Esophagus muscularis mucosa (tissue), 4 donors: ENCODE results near the gene ZNF79. TPM values are rescaled to one million over a fixed set of nuclear protein-coding genes. Genes with fewer than 3 reads are reported as not detected.

Experiments
- DNase-seq: peaks from one replicate; pipeline ENCODE4 v3.0.0-alpha.2; 2017; ENCODE audit errors: extremely low spot score
- H3K27ac ChIP-seq, 4 donors: fragments of 200-600 bp; sonication (generic); replicated peaks in 1 of 4; 1 replicate in 3 of 4; 2 replicates in 1 of 4; pipeline ENCODE4 v1.5.1; 2016 to 2019; ENCODE audit warnings: mild to moderate bottlenecking in 1 of 4
- H3K27me3 ChIP-seq, 4 donors: fragments of 200-600 bp; sonication (generic); one replicate each; pipeline versions ENCODE4 v1.5.1 to v1.6.0; 2016 to 2019
- H3K36me3 ChIP-seq, 4 donors: fragments of 200-600 bp; sonication (generic); one replicate each; pipeline ENCODE4 v1.5.1; 2016 to 2019
- H3K4me1 ChIP-seq, 4 donors: fragments of 200-600 bp; sonication (generic); one replicate each; pipeline ENCODE4 v1.5.1; 2016 to 2019
- H3K4me3 ChIP-seq, 4 donors: fragments of 200-600 bp; sonication (generic); 1 replicate in 2 of 4; 2 replicates in 2 of 4; pipeline ENCODE4 v1.5.1; 2016 to 2019; ENCODE audit warnings: mild to moderate bottlenecking in 4 of 4, moderate library complexity in 1 of 4
- H3K9me3 ChIP-seq, 4 donors: fragments of 200-600 bp; sonication (generic); 1 replicate in 3 of 4; 2 replicates in 1 of 4; pipeline ENCODE4 v1.5.1; 2016 to 2019
- EP300 ChIP-seq: sonication (generic); formaldehyde crosslinking; IDR thresholded peaks from one replicate; pipeline ENCODE4 v1.6.1; 2017; ENCODE audit warnings: antibody characterized with exemption
- POLR2A ChIP-seq: fragments of 450-650 bp; IDR thresholded peaks from one replicate; pipeline ENCODE4 v1.6.1; 2017; ENCODE audit warnings: antibody characterized with exemption, moderate library complexity, mild to moderate bottlenecking, low read depth
- POLR2AphosphoS5 ChIP-seq, 2 donors: sonication (generic); formaldehyde crosslinking; IDR thresholded peaks; one replicate each; pipeline ENCODE4 v1.6.1; 2017; ENCODE audit warnings: antibody characterized with exemption in 2 of 2
- WGBS: methylation state at CpG from one replicate; pipeline ENCODE4 v1.1.5; 2018; 5-methylcytosine and 5-hydroxymethylcytosine counted together
- intact Hi-C: fragments of 100-400 bp; cut with DNase I; formaldehyde crosslinking; loops from one replicate; pipeline ENCODE4 v1.15.1; 2023
- total RNA-seq, 4 donors: library from RNA; depleted of rRNA; stranded (reverse); fragments of >200 nt; gene quantifications; one replicate each; pipeline versions ENCODE4 v1.1.0 to v1.2.1, GENCODE V29; 2016
- TF ChIP-seq, protein P1 (sequence below), 3 experiments: fragments of 200-600 bp in 2 of 3; fragments of 450-650 bp in 1 of 3; sonication (generic) in 2 of 3; IDR thresholded peaks; one replicate each; pipeline ENCODE4 v1.5.1; 2017 to 2019; ENCODE audit warnings: antibody characterized with exemption in 3 of 3, mild to moderate bottlenecking in 2 of 3, moderate library complexity in 1 of 3

The ZNF79 gene
- total RNA-seq, 4 donors from 2014 or later: 8.3 to 12.8 (median 11.2) TPM

DNA sequence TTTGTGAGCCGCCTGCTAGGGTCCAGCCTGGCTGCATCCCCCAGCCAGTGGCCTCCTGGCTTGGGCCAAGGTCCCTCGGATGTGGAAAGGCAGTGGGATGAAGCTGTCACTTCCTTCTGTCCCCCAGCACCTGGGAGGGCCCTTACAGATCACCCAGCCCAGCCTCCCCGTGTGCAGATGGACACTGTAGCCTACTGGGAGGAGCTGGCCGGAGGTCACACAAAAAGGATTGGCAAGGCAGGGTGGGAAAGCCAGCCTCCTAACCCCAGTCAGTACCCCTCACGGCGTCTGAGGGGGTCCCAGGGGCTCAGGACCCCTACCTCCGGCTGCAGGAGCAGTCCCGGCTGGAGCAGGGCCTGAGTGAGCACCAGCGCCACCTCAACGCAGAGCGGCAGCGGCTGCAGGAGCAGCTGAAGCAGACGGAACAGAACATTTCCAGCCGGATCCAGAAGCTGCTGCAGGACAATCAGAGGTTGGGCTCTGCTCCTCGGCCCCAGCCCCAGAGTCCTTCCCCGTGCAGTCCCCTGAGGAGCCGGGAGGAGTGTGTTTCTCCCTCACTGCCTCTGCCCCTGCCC is 55.4 kb downstream of the ZNF79 start:
- H3K9me3 ChIP-seq: no peaks in the 10 kb centered on the region
- H3K36me3 ChIP-seq: peaks cover 34 to 98% (median 88%) of the 10 kb centered on the region in 4 donors
- WGBS: 90% methylated on average over 2 of the region's 17 CpGs
- no peak overlapping the region for H3K27ac ChIP-seq
- no peaks in the 10 kb centered on the region for H3K27me3 ChIP-seq
- TF ChIP-seq, protein P1, sequence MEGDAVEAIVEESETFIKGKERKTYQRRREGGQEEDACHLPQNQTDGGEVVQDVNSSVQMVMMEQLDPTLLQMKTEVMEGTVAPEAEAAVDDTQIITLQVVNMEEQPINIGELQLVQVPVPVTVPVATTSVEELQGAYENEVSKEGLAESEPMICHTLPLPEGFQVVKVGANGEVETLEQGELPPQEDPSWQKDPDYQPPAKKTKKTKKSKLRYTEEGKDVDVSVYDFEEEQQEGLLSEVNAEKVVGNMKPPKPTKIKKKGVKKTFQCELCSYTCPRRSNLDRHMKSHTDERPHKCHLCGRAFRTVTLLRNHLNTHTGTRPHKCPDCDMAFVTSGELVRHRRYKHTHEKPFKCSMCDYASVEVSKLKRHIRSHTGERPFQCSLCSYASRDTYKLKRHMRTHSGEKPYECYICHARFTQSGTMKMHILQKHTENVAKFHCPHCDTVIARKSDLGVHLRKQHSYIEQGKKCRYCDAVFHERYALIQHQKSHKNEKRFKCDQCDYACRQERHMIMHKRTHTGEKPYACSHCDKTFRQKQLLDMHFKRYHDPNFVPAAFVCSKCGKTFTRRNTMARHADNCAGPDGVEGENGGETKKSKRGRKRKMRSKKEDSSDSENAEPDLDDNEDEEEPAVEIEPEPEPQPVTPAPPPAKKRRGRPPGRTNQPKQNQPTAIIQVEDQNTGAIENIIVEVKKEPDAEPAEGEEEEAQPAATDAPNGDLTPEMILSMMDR (IDR thresholded peaks at IDR 0.05): no peak
- TF ChIP-seq POLR2A (no peak), POLR2AphosphoS5 (IDR thresholded peaks at IDR 0.05) (no peak), EP300 (no peak)
- intact Hi-C loops: no loop called here
- no peaks in the 10 kb centered on the region for H3K4me1 ChIP-seq
- H3K4me3 ChIP-seq: no peak overlapping the region
- DNase-seq: no peak

DNA sequence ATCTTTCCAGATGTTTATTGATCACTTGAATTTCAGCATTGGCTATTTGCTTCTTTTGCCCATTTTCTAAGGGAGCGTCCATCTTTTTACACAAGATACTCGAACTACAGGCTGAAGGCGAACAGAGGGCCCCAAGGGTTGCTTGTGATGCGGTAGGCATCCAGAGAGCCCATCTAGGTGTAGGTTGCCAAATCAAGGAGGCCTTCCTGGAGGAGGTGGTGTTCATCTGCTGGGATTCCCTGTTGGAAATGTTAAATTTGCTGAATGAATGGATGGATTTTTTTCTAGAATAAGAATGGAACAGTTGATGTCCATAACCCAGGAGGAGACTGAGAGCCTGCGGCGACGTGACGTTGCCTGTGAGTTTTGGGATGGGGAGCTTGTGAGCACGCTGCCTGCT is 58.5 kb downstream of the ZNF79 start:
- over 99% methylated on average over 9 of the region's 9 CpGs for WGBS
- no peak for DNase-seq
- Histone ChIP-seq H3K4me3 (no peak overlapping the region), H3K27me3 (no peaks in the 10 kb centered on the region), H3K36me3 (peaks cover 51 to 97% (median 91%) of the 10 kb centered on the region in 4 donors), H3K27ac (no peak overlapping the region), H3K9me3 (no peaks in the 10 kb centered on the region), H3K4me1 (no peaks in the 10 kb centered on the region)
- TF ChIP-seq POLR2AphosphoS5 (IDR thresholded peaks at IDR 0.05): no peak
- TF ChIP-seq POLR2A: no peak
- no peak for TF ChIP-seq EP300
- TF ChIP-seq, protein P1 (IDR thresholded peaks at IDR 0.05): no peak
- intact Hi-C loops: no loop called here

DNA sequence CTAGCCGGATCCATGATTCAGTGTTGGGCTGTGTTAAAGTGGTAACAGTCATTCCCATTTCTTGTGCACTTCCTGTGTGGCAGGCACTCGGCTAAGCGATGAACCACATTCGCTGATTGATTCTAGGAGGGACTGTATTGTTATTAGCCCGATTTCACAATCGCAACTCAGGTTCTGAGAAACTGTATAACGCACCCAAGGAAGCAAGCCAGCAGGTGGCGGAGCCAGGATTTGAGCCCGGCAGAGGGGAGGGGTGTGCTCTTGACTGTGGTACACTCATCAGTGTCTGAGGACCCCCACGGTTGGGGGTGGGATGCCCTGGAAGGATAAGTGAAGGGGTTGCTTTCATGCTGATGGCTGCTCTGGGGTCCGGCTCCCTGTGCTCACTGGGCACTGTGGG is 61.8 kb downstream of the ZNF79 start:
- H3K9me3 ChIP-seq: no peaks in the 10 kb centered on the region
- no peaks in the 10 kb centered on the region for H3K4me1 ChIP-seq
- no peak overlapping the region for H3K27ac ChIP-seq
- H3K36me3 ChIP-seq: peaks cover 24 to 99% (median 93%) of the 10 kb centered on the region in 4 donors
- no peak overlapping the region for H3K4me3 ChIP-seq
- no peak for DNase-seq
- intact Hi-C loops: no loop called here
- no peaks in the 10 kb centered on the region for H3K27me3 ChIP-seq
- TF ChIP-seq, protein P1 (IDR thresholded peaks at IDR 0.05): no peak
- TF ChIP-seq POLR2A: no peak
- no peak for TF ChIP-seq POLR2AphosphoS5 (IDR thresholded peaks at IDR 0.05)
- TF ChIP-seq EP300: no peak
- 88% methylated on average over 10 of the region's 11 CpGs for WGBS

DNA sequence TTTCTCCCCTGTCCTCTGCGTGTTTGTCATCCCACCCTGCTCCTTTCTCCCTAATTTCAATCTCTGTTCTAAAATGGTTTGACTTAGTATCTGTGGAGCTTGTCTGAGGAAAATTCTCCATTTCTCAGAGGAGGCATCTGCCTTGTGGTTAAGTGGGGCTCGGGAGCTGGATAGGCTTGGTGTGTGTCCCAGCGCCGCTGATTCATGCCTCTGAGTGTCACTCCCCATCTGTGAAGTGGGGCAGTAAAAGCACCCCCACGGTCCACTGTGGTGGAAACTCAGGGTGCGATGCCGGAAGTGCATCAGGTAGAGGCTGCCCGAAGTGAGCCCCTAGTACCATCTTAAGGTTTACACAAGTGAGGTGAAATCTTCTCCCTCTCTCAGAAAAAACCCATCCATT is 64.8 kb downstream of the ZNF79 start:
- Histone ChIP-seq H3K4me1 (no peaks in the 10 kb centered on the region), H3K36me3 (peaks cover 17 to 99% (median 98%) of the 10 kb centered on the region in 4 donors), H3K27me3 (no peaks in the 10 kb centered on the region), H3K9me3 (no peaks in the 10 kb centered on the region), H3K27ac (no peak overlapping the region), H3K4me3 (no peak overlapping the region)
- TF ChIP-seq POLR2AphosphoS5 (IDR thresholded peaks at IDR 0.05) (no peak), EP300 (no peak), POLR2A (no peak)
- TF ChIP-seq, protein P1 (IDR thresholded peaks at IDR 0.05): no peak
- 93% methylated on average over 7 of the region's 8 CpGs for WGBS
- intact Hi-C loops: no loop called here
- no peak for DNase-seq
